ENCODE data around the gene NPR1. TPM values are rescaled to one million over a fixed set of nuclear protein-coding genes. Genes with fewer than 3 reads are reported as not detected.
"Not testable (repeated sequence)": the region's sequence is repeated elsewhere in the genome, so short reads cannot be mapped to it uniquely, and the experiment has no call there.

NPR1 gene
- total RNA-seq, 3 donors from 2014 or later (not counting 1 experiment from before 2014, with no cell fraction given), result not detected

- Histone ChIP-seq H3K4me1 (ENCODE audit: control insufficient read depth, insufficient read depth, low read length) (peaks cover 8% of the 10 kb centered on the region), H3K36me3 (ENCODE audit: control insufficient read depth, insufficient read depth, low read length) (no peaks in the 10 kb centered on the region), H3K27me3 (ENCODE audit: control insufficient read depth, insufficient read depth, low read length) (peaks cover 5% of the 10 kb centered on the region), H3K4me3 (ENCODE audit: low read length) (no peak overlapping the region), H3K27ac (ENCODE audit: low read length) (no peak overlapping the region), H3K9me3 (ENCODE audit: control insufficient read depth, insufficient read depth, low read length) (no peaks in the 10 kb centered on the region)
- WGBS (ENCODE audit: insufficient coverage), result 91% methylated on average over 5 of the region's 6 CpGs
- ATAC-seq, result no peak
- H3K4me1 Mint-ChIP-seq, result peaks cover 0 to 7% of the 10 kb centered on the region in 2 donors
- no peak overlapping the region for H3K27ac Mint-ChIP-seq
- H3K27me3 Mint-ChIP-seq (ENCODE audit: low read depth in 2 of 2), result no peaks in the 10 kb centered on the region
- H3K4me3 Mint-ChIP-seq, result no peak overlapping the region
- H3K9me3 Mint-ChIP-seq, result no peaks in the 10 kb centered on the region
- no peak for DNase-seq
- H3K36me3 Mint-ChIP-seq, result no peaks in the 10 kb centered on the region
- no peak for TF ChIP-seq CTCF (IDR thresholded peaks at IDR 0.05)
- intact Hi-C loops (cut with micrococcal nuclease), result no loop called here
Observed at GRCh38 chr1:153699768-153700167, 21.3 kb downstream of the NPR1 start.

- no peaks in the 10 kb centered on the region for H3K36me3 Mint-ChIP-seq
- intact Hi-C loops (cut with micrococcal nuclease), result no loop called here
- no peaks in the 10 kb centered on the region for H3K36me3 ChIP-seq (ENCODE audit: control insufficient read depth, insufficient read depth, low read length)
- H3K4me1 ChIP-seq (ENCODE audit: control insufficient read depth, insufficient read depth, low read length), result no peaks in the 10 kb centered on the region
- 95% methylated on average over 9 of the region's 9 CpGs for WGBS (ENCODE audit: insufficient coverage)
- TF ChIP-seq CTCF (IDR thresholded peaks at IDR 0.05), result no peak
- no peaks in the 10 kb centered on the region for H3K9me3 Mint-ChIP-seq
- DNase-seq (no peak), ATAC-seq (no peak)
- H3K27me3 Mint-ChIP-seq (ENCODE audit: low read depth in 2 of 2), result no peaks in the 10 kb centered on the region
- H3K27ac Mint-ChIP-seq, result no peak overlapping the region
- H3K4me3 ChIP-seq (ENCODE audit: low read length), result no peak overlapping the region
- no peaks in the 10 kb centered on the region for H3K9me3 ChIP-seq (ENCODE audit: control insufficient read depth, insufficient read depth, low read length)
- no peak overlapping the region for H3K4me3 Mint-ChIP-seq
- no peaks in the 10 kb centered on the region for H3K4me1 Mint-ChIP-seq
- no peak overlapping the region for H3K27ac ChIP-seq (ENCODE audit: low read length)
- no peaks in the 10 kb centered on the region for H3K27me3 ChIP-seq (ENCODE audit: control insufficient read depth, insufficient read depth, low read length)
Observed at GRCh38 chr1:153705484-153705883, 27.0 kb downstream of the NPR1 start.

- WGBS (ENCODE audit: insufficient coverage), result 74% methylated on average over 7 of the region's 7 CpGs
- Mint-ChIP-seq H3K9me3 (no peaks in the 10 kb centered on the region), H3K27ac (no peak overlapping the region), H3K27me3 (ENCODE audit: low read depth in 2 of 2) (peaks cover 0 to 7% of the 10 kb centered on the region in 2 donors), H3K36me3 (no peaks in the 10 kb centered on the region), H3K4me1 (no peaks in the 10 kb centered on the region), H3K4me3 (no peak overlapping the region)
- no peaks in the 10 kb centered on the region for H3K9me3 ChIP-seq (ENCODE audit: control insufficient read depth, insufficient read depth, low read length)
- H3K27ac ChIP-seq (ENCODE audit: low read length), result no peak overlapping the region
- DNase-seq, result no peak
- H3K36me3 ChIP-seq (ENCODE audit: control insufficient read depth, insufficient read depth, low read length), result no peaks in the 10 kb centered on the region
- ATAC-seq, result no peak
- no peaks in the 10 kb centered on the region for H3K27me3 ChIP-seq (ENCODE audit: control insufficient read depth, insufficient read depth, low read length)
- H3K4me1 ChIP-seq (ENCODE audit: control insufficient read depth, insufficient read depth, low read length), result no peaks in the 10 kb centered on the region
- intact Hi-C loops (cut with micrococcal nuclease), result no loop called here
- TF ChIP-seq CTCF (IDR thresholded peaks at IDR 0.05), result no peak
- H3K4me3 ChIP-seq (ENCODE audit: low read length), result no peak overlapping the region
Observed at GRCh38 chr1:153711026-153711425, 32.5 kb downstream of the NPR1 start.

- DNase-seq; H3K27ac ChIP-seq (ENCODE audit: low read length); H3K27me3 Mint-ChIP-seq (ENCODE audit: low read depth in 2 of 2); H3K36me3 ChIP-seq (ENCODE audit: control insufficient read depth, insufficient read depth, low read length); H3K9me3 ChIP-seq (ENCODE audit: control insufficient read depth, insufficient read depth, low read length); H3K4me3 ChIP-seq (ENCODE audit: low read length); intact Hi-C loops (cut with micrococcal nuclease); H3K4me1 ChIP-seq (ENCODE audit: control insufficient read depth, insufficient read depth, low read length); H3K27ac Mint-ChIP-seq; ATAC-seq; H3K4me3 Mint-ChIP-seq; H3K36me3 Mint-ChIP-seq; H3K9me3 Mint-ChIP-seq; H3K4me1 Mint-ChIP-seq; H3K27me3 ChIP-seq (ENCODE audit: control insufficient read depth, insufficient read depth, low read length): not testable (repeated sequence)
- 100% methylated on average over 2 of the region's 5 CpGs for WGBS (ENCODE audit: insufficient coverage)
Observed at GRCh38 chr1:153716211-153716610, 37.7 kb downstream of the NPR1 start.

All from natural killer cell (primary cell).